HEK293 (cell line): ENCODE measurements around the gene LRRIQ3.
"Not testable (repeated sequence)": the region's sequence is repeated elsewhere in the genome, so short reads cannot be mapped to it uniquely, and the experiment has no call there.

Experiments
- CTCF ChIA-PET: fragments of 350-600 bp; formaldehyde crosslinking; extraction: SDS; loops from one replicate; lab custom pipeline; 2021; ENCODE audit warnings: antibody characterized with exemption; lab: Yijun Ruan, JAX
- POLR2A ChIA-PET: fragments of 300-600 bp; formaldehyde crosslinking; extraction: SDS; loops from one replicate; lab custom pipeline; 2020; ENCODE audit warnings: antibody characterized with exemption, inconsistent platforms; lab: Yijun Ruan, JAX
- H3K27ac ChIP-seq: fragments of 200-500 bp; sonication (Bioruptor generic); 2 replicates; pipeline ENCODE4 v1.5.1; 2014; ENCODE audit warnings: low read depth, low read length, control low read depth, inconsistent platforms; ENCODE audit errors: extremely low read depth
- H3K36me3 ChIP-seq, 2 experiments: fragments of 200-500 bp in 1 of 2; sonication (Bioruptor generic) in 1 of 2; 1 replicate in 1 of 2; 2 replicates in 1 of 2; pipeline ENCODE4 v1.5.1; 2014 to 2017; ENCODE audit warnings: inconsistent platforms in 2 of 2, low read length in 2 of 2; ENCODE audit not compliant: control insufficient read depth in 2 of 2, insufficient read depth in 1 of 2
- H3K4me1 ChIP-seq: fragments of 200-500 bp; sonication (Bioruptor generic); 2 replicates; pipeline ENCODE4 v1.5.1; 2014; ENCODE audit warnings: mild to moderate bottlenecking, low read length, inconsistent platforms; ENCODE audit not compliant: control insufficient read depth, insufficient read depth
- H3K4me3 ChIP-seq: 2 replicates; pipeline ENCODE4 v1.5.1; 2011; ENCODE audit warnings: low read depth, mild to moderate bottlenecking, control low read depth, low read length, moderate library complexity
- H3K9me3 ChIP-seq: fragments of 200-500 bp; sonication (Bioruptor generic); 2 replicates; pipeline ENCODE4 v1.5.1; 2014; ENCODE audit warnings: low read depth, low read length, inconsistent platforms; ENCODE audit not compliant: control insufficient read depth, insufficient read depth
- GFI1B ChIP-seq: fragments of 450-650 bp; formaldehyde crosslinking; IDR thresholded peaks from 2 replicates; pipeline ENCODE4 v1.5.1; 2016; ENCODE audit warnings: missing biosample characterization, missing genetic modification characterization
- KLF10 ChIP-seq: fragments of 450-650 bp; IDR thresholded peaks from 2 replicates; pipeline ENCODE4 v1.5.1; 2018; ENCODE audit warnings: missing biosample characterization, mild to moderate bottlenecking, missing genetic modification characterization
- OVOL3 ChIP-seq: fragments of 450-650 bp; formaldehyde crosslinking; IDR thresholded peaks from 2 replicates; pipeline ENCODE4 v1.5.1; 2016; ENCODE audit warnings: missing biosample characterization, missing genetic modification characterization
- ZBTB7A ChIP-seq: fragments of 450-650 bp; formaldehyde crosslinking; IDR thresholded peaks from 2 replicates; pipeline ENCODE4 v1.5.1; 2016; ENCODE audit warnings: low read depth, missing biosample characterization, missing genetic modification characterization
- ZNF324 ChIP-seq: fragments of 450-650 bp; formaldehyde crosslinking; IDR thresholded peaks from 2 replicates; pipeline ENCODE4 v1.5.1; 2016; ENCODE audit warnings: missing biosample characterization, missing genetic modification characterization
- ZNF416 ChIP-seq: fragments of 450-650 bp; formaldehyde crosslinking; IDR thresholded peaks from 2 replicates; pipeline ENCODE4 v1.5.1; 2016; ENCODE audit warnings: missing biosample characterization, missing genetic modification characterization
- ZNF423 ChIP-seq: fragments of 450-650 bp; formaldehyde crosslinking; IDR thresholded peaks from 2 replicates; pipeline ENCODE4 v1.5.1; 2016; ENCODE audit warnings: missing biosample characterization, missing genetic modification characterization
- ZNF654 ChIP-seq: fragments of 450-650 bp; formaldehyde crosslinking; IDR thresholded peaks from 2 replicates; pipeline ENCODE4 v1.5.1; 2016; ENCODE audit warnings: low read depth, missing biosample characterization, missing genetic modification characterization
- ZNF701 ChIP-seq: fragments of 450-650 bp; formaldehyde crosslinking; IDR thresholded peaks from 2 replicates; pipeline ENCODE4 v1.5.1; 2016; ENCODE audit warnings: missing biosample characterization, missing genetic modification characterization
- ZNF843 ChIP-seq: fragments of 450-650 bp; formaldehyde crosslinking; IDR thresholded peaks from 2 replicates; pipeline ENCODE4 v1.5.1; 2016; ENCODE audit warnings: missing biosample characterization, missing genetic modification characterization
- ZSCAN23 ChIP-seq: fragments of 450-650 bp; formaldehyde crosslinking; IDR thresholded peaks from 2 replicates; pipeline ENCODE4 v1.5.1; 2016; ENCODE audit warnings: missing biosample characterization, missing genetic modification characterization
- TF ChIP-seq, protein P1 (sequence below): fragments of 450-650 bp; formaldehyde crosslinking; IDR thresholded peaks from 2 replicates; pipeline ENCODE4 v1.5.1; 2016; ENCODE audit warnings: missing biosample characterization, missing genetic modification characterization
- TF ChIP-seq, protein P2 (sequence below): fragments of 450-650 bp; formaldehyde crosslinking; IDR thresholded peaks from 2 replicates; pipeline ENCODE4 v1.5.1; 2017; ENCODE audit warnings: missing biosample characterization, missing genetic modification characterization
- TF ChIP-seq, protein P3 (sequence below): fragments of 450-650 bp; formaldehyde crosslinking; IDR thresholded peaks from 2 replicates; pipeline ENCODE4 v1.5.1; 2016; ENCODE audit warnings: missing biosample characterization, missing genetic modification characterization, borderline replicate concordance
- TF ChIP-seq, protein P4 (sequence below): fragments of 450-650 bp; formaldehyde crosslinking; IDR thresholded peaks from 2 replicates; pipeline ENCODE4 v1.5.1; 2017; ENCODE audit warnings: missing biosample characterization, missing genetic modification characterization

LRRIQ3 gene

DNA sequence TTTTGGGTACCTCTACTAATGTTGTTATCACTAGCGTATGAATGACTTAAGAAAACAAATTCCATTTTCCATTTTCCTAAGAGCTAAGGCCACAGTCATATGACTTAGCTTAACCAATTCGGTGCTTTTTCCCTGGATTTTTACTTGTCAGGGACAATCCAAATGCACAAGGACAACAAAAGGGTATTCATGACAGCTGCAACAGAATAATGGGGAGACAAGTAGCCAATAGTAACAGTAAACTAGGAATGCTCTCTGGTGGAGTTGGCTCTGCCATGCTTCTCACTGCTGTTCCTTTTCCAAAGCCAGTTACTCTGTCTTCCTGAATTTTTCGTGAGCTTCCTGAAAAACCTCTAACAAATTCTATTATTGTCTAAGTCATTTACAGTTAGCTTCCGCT lies 52.9 kb downstream of the LRRIQ3 start (continued):
- TF ChIP-seq, protein P1, sequence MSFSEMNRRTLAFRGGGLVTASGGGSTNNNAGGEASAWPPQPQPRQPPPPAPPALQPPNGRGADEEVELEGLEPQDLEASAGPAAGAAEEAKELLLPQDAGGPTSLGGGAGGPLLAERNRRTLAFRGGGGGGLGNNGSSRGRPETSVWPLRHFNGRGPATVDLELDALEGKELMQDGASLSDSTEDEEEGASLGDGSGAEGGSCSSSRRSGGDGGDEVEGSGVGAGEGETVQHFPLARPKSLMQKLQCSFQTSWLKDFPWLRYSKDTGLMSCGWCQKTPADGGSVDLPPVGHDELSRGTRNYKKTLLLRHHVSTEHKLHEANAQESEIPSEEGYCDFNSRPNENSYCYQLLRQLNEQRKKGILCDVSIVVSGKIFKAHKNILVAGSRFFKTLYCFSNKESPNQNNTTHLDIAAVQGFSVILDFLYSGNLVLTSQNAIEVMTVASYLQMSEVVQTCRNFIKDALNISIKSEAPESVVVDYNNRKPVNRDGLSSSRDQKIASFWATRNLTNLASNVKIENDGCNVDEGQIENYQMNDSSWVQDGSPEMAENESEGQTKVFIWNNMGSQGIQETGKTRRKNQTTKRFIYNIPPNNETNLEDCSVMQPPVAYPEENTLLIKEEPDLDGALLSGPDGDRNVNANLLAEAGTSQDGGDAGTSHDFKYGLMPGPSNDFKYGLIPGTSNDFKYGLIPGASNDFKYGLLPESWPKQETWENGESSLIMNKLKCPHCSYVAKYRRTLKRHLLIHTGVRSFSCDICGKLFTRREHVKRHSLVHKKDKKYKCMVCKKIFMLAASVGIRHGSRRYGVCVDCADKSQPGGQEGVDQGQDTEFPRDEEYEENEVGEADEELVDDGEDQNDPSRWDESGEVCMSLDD (tag by site-specific recombination): no peak
- TF ChIP-seq ZNF324 (tag by site-specific recombination) (no peak), ZNF701 (no peak), GFI1B (no peak), ZSCAN23 (tag by site-specific recombination) (no peak), OVOL3 (tag by site-specific recombination) (no peak), ZNF654 (no peak)
- TF ChIP-seq, protein P2, sequence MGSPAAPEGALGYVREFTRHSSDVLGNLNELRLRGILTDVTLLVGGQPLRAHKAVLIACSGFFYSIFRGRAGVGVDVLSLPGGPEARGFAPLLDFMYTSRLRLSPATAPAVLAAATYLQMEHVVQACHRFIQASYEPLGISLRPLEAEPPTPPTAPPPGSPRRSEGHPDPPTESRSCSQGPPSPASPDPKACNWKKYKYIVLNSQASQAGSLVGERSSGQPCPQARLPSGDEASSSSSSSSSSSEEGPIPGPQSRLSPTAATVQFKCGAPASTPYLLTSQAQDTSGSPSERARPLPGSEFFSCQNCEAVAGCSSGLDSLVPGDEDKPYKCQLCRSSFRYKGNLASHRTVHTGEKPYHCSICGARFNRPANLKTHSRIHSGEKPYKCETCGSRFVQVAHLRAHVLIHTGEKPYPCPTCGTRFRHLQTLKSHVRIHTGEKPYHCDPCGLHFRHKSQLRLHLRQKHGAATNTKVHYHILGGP (tag by site-specific recombination): no peak
- TF ChIP-seq, protein P3, sequence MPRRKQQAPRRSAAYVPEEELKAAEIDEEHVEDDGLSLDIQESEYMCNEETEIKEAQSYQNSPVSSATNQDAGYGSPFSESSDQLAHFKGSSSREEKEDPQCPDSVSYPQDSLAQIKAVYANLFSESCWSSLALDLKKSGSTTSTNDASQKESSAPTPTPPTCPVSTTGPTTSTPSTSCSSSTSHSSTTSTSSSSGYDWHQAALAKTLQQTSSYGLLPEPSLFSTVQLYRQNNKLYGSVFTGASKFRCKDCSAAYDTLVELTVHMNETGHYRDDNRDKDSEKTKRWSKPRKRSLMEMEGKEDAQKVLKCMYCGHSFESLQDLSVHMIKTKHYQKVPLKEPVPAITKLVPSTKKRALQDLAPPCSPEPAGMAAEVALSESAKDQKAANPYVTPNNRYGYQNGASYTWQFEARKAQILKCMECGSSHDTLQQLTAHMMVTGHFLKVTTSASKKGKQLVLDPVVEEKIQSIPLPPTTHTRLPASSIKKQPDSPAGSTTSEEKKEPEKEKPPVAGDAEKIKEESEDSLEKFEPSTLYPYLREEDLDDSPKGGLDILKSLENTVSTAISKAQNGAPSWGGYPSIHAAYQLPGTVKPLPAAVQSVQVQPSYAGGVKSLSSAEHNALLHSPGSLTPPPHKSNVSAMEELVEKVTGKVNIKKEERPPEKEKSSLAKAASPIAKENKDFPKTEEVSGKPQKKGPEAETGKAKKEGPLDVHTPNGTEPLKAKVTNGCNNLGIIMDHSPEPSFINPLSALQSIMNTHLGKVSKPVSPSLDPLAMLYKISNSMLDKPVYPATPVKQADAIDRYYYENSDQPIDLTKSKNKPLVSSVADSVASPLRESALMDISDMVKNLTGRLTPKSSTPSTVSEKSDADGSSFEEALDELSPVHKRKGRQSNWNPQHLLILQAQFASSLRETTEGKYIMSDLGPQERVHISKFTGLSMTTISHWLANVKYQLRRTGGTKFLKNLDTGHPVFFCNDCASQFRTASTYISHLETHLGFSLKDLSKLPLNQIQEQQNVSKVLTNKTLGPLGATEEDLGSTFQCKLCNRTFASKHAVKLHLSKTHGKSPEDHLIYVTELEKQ: no peak

DNA sequence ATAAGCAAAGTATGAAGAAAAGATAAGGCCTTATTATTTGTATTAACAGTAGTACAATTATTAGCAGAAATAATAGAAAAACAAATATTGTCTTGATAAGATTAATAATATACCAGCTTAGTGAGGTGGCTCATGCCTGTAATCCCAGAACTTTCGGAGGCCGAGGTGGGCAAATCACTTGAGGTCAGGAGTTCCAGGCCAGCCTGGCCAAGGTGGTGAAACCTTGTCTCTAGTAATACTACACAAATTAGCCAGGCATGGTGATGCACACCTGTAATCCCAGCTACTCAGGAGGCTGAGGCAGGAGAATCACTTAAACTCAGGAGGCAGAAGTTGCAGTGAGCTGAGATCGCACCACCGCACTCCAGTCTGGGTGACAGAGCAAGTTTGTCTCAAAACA lies 80.6 kb downstream of the LRRIQ3 start:
- CTCF ChIA-PET, H3K4me3 ChIP-seq, POLR2A ChIA-PET, H3K36me3 ChIP-seq, H3K27ac ChIP-seq, H3K9me3 ChIP-seq, H3K4me1 ChIP-seq: not testable (repeated sequence)

DNA sequence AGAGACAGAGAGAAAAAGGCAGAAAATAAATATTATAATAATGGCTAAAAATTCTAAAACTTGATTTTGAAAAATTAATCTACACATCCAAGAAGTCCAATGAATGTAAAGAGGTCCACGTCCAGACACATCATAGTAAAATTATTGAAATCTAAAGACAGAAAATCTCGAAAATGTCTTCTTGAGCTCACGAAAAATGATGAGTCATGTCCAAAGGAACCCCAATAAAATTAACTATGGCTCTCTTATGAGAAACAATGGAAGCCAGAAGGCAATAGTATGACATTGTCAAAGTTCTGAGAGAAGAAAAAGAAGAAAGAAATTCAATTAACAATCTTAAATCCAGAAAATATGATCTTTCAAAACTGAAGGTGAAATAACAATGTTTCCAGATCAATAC lies 84.6 kb downstream of the LRRIQ3 start:
- Histone ChIP-seq H3K4me3 (no peak overlapping the region), H3K4me1 (no peaks in the 10 kb centered on the region), H3K27ac (no peak overlapping the region), H3K36me3 (no peaks in the 10 kb centered on the region), H3K9me3 (no peaks in the 10 kb centered on the region)
- POLR2A ChIA-PET: no interaction called here
- CTCF ChIA-PET: no interaction called here
- no peak for TF ChIP-seq ZNF423

DNA sequence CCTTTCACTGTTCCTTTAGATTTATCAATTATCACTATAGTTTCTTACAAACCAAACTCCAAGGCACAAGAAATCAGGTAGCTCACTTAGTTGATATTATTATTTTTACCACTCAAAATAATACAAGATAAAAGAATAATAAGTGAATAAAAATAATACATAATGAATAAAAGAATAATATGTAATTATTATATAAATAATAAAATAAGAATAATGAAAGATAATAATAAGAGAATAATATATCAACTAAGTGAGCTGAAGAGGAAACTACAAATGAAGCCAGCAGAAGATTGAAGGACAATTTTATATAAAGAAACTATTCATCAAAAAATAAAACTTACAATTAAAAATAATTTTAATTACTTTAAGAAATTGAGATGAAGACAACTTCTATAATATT lies 90.6 kb downstream of the LRRIQ3 start:
- Histone ChIP-seq H3K36me3 (no peaks in the 10 kb centered on the region), H3K9me3 (no peaks in the 10 kb centered on the region), H3K27ac (no peak overlapping the region), H3K4me1 (no peaks in the 10 kb centered on the region), H3K4me3 (no peak overlapping the region)
- CTCF ChIA-PET: no interaction called here
- POLR2A ChIA-PET: no interaction called here
- TF ChIP-seq, protein P3: no peak
- TF ChIP-seq, protein P4, sequence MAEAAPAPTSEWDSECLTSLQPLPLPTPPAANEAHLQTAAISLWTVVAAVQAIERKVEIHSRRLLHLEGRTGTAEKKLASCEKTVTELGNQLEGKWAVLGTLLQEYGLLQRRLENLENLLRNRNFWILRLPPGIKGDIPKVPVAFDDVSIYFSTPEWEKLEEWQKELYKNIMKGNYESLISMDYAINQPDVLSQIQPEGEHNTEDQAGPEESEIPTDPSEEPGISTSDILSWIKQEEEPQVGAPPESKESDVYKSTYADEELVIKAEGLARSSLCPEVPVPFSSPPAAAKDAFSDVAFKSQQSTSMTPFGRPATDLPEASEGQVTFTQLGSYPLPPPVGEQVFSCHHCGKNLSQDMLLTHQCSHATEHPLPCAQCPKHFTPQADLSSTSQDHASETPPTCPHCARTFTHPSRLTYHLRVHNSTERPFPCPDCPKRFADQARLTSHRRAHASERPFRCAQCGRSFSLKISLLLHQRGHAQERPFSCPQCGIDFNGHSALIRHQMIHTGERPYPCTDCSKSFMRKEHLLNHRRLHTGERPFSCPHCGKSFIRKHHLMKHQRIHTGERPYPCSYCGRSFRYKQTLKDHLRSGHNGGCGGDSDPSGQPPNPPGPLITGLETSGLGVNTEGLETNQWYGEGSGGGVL (tag by site-specific recombination): no peak
- no peak for TF ChIP-seq KLF10 (tag by site-specific recombination)
- TF ChIP-seq ZNF416 (tag by site-specific recombination): no peak
- no peak for TF ChIP-seq ZNF843 (tag by site-specific recombination)
- no peak for TF ChIP-seq ZBTB7A (tag by site-specific recombination)
